ENCODE results near the gene CSF2RB.

Gene CSF2RB

DNA sequence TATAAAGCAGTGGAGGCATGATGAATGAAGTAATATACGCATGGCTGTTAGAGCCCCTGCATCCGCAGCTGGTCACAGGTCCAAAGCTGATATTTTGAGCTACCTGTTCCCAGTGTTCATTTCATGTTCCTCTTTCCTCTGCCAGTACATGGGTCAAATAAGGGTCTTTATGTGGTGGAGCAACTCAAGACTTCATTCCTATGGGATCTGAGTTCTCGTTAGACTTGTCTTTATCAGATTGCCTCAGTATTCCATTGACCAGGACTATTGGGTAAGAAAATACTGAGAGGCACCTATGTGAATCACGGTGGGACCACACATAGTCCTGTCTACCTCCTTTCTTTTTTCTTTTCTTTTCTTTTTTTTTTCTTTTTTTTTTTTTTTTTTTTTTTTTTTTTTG lies 27.4 kb upstream of the CSF2RB start:
- FAIRE-seq, result no peak
- TF ChIP-seq POLR2AphosphoS5 (IDR thresholded peaks at IDR 0.05; ENCODE audit: low read depth, low read length) (no peak), TAF1 (IDR thresholded peaks at IDR 0.05; ENCODE audit: low read depth, low read length) (no peak), SPI1 (IDR thresholded peaks at IDR 0.05; ENCODE audit: low read depth, low read length) (no peak), POLR2A (IDR thresholded peaks at IDR 0.05; ENCODE audit: low read depth, low read length) (no peak), POU2F2 (IDR thresholded peaks at IDR 0.05; ENCODE audit: low read depth, low read length) (no peak), PAX5 (IDR thresholded peaks at IDR 0.05; ENCODE audit: insufficient read depth, low read length, severe bottlenecking) (no peak)
- no peak for DNase-seq (ENCODE audit: insufficient read length, low spot score)

- no peak for TF ChIP-seq TAF1 (IDR thresholded peaks at IDR 0.05; ENCODE audit: low read depth, low read length)
- TF ChIP-seq POU2F2 (IDR thresholded peaks at IDR 0.05; ENCODE audit: low read depth, low read length), result no peak
- TF ChIP-seq PAX5 (IDR thresholded peaks at IDR 0.05; ENCODE audit: insufficient read depth, low read length, severe bottlenecking), result no peak
- TF ChIP-seq POLR2AphosphoS5 (IDR thresholded peaks at IDR 0.05; ENCODE audit: low read depth, low read length), result no peak
- TF ChIP-seq POLR2A (IDR thresholded peaks at IDR 0.05; ENCODE audit: low read depth, low read length), result no peak
- TF ChIP-seq SPI1 (IDR thresholded peaks at IDR 0.05; ENCODE audit: low read depth, low read length), result no peak
- DNase-seq (ENCODE audit: insufficient read length, low spot score), result no peak
- FAIRE-seq, result peak; percentile 50
Measured at GRCh38 chr22:36887162-36887561, 26.3 kb upstream of the CSF2RB start.

GRCh38 chr22:36891646-36892045 lies 21.8 kb upstream of the CSF2RB start:
- TF ChIP-seq PAX5 (IDR thresholded peaks at IDR 0.05; ENCODE audit: insufficient read depth, low read length, severe bottlenecking), result no peak
- FAIRE-seq (no peak), DNase-seq (ENCODE audit: insufficient read length, low spot score) (no peak)

DNA sequence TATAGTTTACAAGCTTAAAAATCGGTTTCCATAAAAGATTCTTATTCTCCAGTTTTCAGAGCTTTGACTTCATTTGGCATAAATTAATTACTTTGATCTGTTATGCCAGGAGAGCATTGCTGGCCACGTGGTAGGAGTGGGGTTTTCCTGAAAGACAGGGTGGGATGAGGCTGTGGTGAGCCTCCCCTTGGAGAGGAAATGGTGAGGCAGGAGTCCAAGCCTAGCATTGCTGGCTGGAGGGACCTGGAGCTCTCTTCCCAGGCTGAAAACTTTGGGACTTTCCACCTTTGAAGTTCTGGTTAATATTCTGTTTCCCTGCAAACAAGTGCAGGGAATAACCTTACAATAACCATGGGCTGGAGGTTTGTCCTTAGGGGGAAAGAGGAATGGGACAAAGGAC lies 21.1 kb upstream of the CSF2RB start:
- DNase-seq (ENCODE audit: insufficient read length, low spot score) (no peak), FAIRE-seq (no peak)
- TF ChIP-seq POLR2A (IDR thresholded peaks at IDR 0.05; ENCODE audit: low read depth, low read length) (no peak), POU2F2 (IDR thresholded peaks at IDR 0.05; ENCODE audit: low read depth, low read length) (no peak)

- DNase-seq (ENCODE audit: insufficient read length, low spot score) (no peak), FAIRE-seq (peak; percentile 41)
- TF ChIP-seq SPI1 (IDR thresholded peaks at IDR 0.05; ENCODE audit: low read depth, low read length), result no peak
- TF ChIP-seq TAF1 (IDR thresholded peaks at IDR 0.05; ENCODE audit: low read depth, low read length), result no peak
- TF ChIP-seq POU2F2 (IDR thresholded peaks at IDR 0.05; ENCODE audit: low read depth, low read length), result no peak
- TF ChIP-seq PAX5 (IDR thresholded peaks at IDR 0.05; ENCODE audit: insufficient read depth, low read length, severe bottlenecking), result no peak
- TF ChIP-seq POLR2A (IDR thresholded peaks at IDR 0.05; ENCODE audit: low read depth, low read length), result no peak
- TF ChIP-seq POLR2AphosphoS5 (IDR thresholded peaks at IDR 0.05; ENCODE audit: low read depth, low read length), result no peak
Measured at GRCh38 chr22:36893262-36893661, 20.2 kb upstream of the CSF2RB start.

DNA sequence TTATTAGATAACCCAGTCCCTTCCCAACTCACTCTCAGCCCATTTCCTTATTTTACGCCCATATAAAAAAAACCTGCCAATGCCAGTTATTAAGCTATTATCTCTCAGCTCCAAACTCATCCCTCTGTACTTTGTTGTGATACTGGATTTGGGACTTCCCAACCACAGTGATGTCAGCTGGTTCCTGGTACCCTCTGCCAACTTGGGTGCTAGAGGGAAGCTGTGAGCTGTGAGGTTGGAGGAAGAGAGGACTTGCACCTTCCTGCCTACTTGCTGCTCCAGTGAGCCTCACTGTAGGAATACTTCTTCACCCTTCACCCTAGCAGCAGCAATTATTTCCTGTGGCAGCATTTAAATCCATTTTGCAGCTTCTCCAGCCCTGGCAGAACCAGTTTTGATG lies 19.2 kb upstream of the CSF2RB start:
- DNase-seq (ENCODE audit: insufficient read length, low spot score), result no peak
- FAIRE-seq, result no peak
- TF ChIP-seq POU2F2 (IDR thresholded peaks at IDR 0.05; ENCODE audit: low read depth, low read length) (no peak), POLR2A (IDR thresholded peaks at IDR 0.05; ENCODE audit: low read depth, low read length) (no peak), POLR2AphosphoS5 (IDR thresholded peaks at IDR 0.05; ENCODE audit: low read depth, low read length) (no peak), SPI1 (IDR thresholded peaks at IDR 0.05; ENCODE audit: low read depth, low read length) (no peak), TAF1 (IDR thresholded peaks at IDR 0.05; ENCODE audit: low read depth, low read length) (no peak), PAX5 (IDR thresholded peaks at IDR 0.05; ENCODE audit: insufficient read depth, low read length, severe bottlenecking) (no peak)

- FAIRE-seq, result no peak
- no peak for TF ChIP-seq PAX5 (IDR thresholded peaks at IDR 0.05; ENCODE audit: insufficient read depth, low read length, severe bottlenecking)
- TF ChIP-seq TAF1 (IDR thresholded peaks at IDR 0.05; ENCODE audit: low read depth, low read length), result no peak
- no peak for TF ChIP-seq POLR2AphosphoS5 (IDR thresholded peaks at IDR 0.05; ENCODE audit: low read depth, low read length)
- no peak for TF ChIP-seq SPI1 (IDR thresholded peaks at IDR 0.05; ENCODE audit: low read depth, low read length)
- no peak for TF ChIP-seq POU2F2 (IDR thresholded peaks at IDR 0.05; ENCODE audit: low read depth, low read length)
- no peak for TF ChIP-seq POLR2A (IDR thresholded peaks at IDR 0.05; ENCODE audit: low read depth, low read length)
- DNase-seq (ENCODE audit: insufficient read length, low spot score), result no peak
Measured at GRCh38 chr22:36897611-36898010, 15.8 kb upstream of the CSF2RB start.

GRCh38 chr22:36898690-36899089 lies 14.7 kb upstream of the CSF2RB start:
- DNase-seq (ENCODE audit: insufficient read length, low spot score), result no peak
- TF ChIP-seq TAF1 (IDR thresholded peaks at IDR 0.05; ENCODE audit: low read depth, low read length), result no peak
- no peak for TF ChIP-seq SPI1 (IDR thresholded peaks at IDR 0.05; ENCODE audit: low read depth, low read length)
- TF ChIP-seq PAX5 (IDR thresholded peaks at IDR 0.05; ENCODE audit: insufficient read depth, low read length, severe bottlenecking), result no peak
- no peak for TF ChIP-seq POLR2A (IDR thresholded peaks at IDR 0.05; ENCODE audit: low read depth, low read length)
- TF ChIP-seq POU2F2 (IDR thresholded peaks at IDR 0.05; ENCODE audit: low read depth, low read length), result no peak
- no peak for TF ChIP-seq POLR2AphosphoS5 (IDR thresholded peaks at IDR 0.05; ENCODE audit: low read depth, low read length)
- FAIRE-seq, result no peak

DNA sequence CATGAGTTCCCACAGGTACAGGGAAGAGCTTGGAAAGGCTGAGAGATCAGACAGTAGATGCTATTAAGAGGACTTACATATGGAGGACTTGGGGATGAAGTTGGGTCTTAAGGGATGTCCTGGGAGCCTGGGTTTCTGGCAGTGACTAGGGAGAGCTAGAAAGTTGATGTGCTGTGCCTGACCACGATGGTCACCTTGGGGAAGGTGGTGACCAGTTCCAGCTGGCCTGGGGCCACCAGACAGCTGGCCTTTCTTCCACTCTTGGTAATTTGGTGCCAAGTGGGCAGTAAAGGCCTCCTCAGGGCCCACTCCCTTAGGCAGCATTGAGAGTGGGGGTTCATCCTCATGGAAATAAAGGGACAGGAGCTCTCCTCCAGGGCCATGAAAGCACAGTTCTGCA lies 13.9 kb upstream of the CSF2RB start:
- TF ChIP-seq SPI1 (IDR thresholded peaks at IDR 0.05; ENCODE audit: low read depth, low read length) (no peak), POLR2AphosphoS5 (IDR thresholded peaks at IDR 0.05; ENCODE audit: low read depth, low read length) (no peak), TAF1 (IDR thresholded peaks at IDR 0.05; ENCODE audit: low read depth, low read length) (no peak), PAX5 (IDR thresholded peaks at IDR 0.05; ENCODE audit: insufficient read depth, low read length, severe bottlenecking) (no peak), POLR2A (IDR thresholded peaks at IDR 0.05; ENCODE audit: low read depth, low read length) (no peak), POU2F2 (IDR thresholded peaks at IDR 0.05; ENCODE audit: low read depth, low read length) (no peak)
- no peak for DNase-seq (ENCODE audit: insufficient read length, low spot score)
- FAIRE-seq, result no peak

DNA sequence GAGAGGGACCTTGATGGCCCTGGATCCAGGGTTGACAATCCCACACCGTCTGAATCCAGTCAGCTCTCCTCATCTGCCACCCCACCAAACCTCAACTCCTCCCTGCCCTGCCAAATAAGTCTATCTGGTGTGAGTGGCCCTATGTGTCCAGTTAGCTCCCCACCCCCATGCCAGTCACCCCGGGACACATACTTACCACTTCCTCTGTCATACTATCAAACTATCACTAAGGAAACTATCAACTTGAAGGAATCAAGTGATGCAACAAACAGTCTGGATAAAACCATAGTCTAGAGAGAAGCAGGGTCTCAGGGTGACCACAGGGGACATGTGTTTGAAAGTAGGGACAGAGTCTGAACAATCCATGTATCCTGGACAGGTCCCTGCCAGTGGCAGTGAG lies 13.2 kb upstream of the CSF2RB start:
- DNase-seq (ENCODE audit: insufficient read length, low spot score) (no peak), FAIRE-seq (peak; percentile 75)
- TF ChIP-seq PAX5 (IDR thresholded peaks at IDR 0.05; ENCODE audit: insufficient read depth, low read length, severe bottlenecking), result no peak
- no peak for TF ChIP-seq SPI1 (IDR thresholded peaks at IDR 0.05; ENCODE audit: low read depth, low read length)
- no peak for TF ChIP-seq POU2F2 (IDR thresholded peaks at IDR 0.05; ENCODE audit: low read depth, low read length)
- TF ChIP-seq POLR2A (IDR thresholded peaks at IDR 0.05; ENCODE audit: low read depth, low read length), result no peak
- TF ChIP-seq POLR2AphosphoS5 (IDR thresholded peaks at IDR 0.05; ENCODE audit: low read depth, low read length), result no peak
- no peak for TF ChIP-seq TAF1 (IDR thresholded peaks at IDR 0.05; ENCODE audit: low read depth, low read length)
